Muscle of leg (tissue), 11 donors: ENCODE measurements around the gene MAD1L1. TPM values are rescaled to one million over a fixed set of nuclear protein-coding genes. Genes with fewer than 3 reads are reported as not detected.
A peak's percentile ranks its signal among the peaks of the same experiment; 100 is the strongest.

Experiments used
- DNase-seq: peaks from one replicate; pipeline ENCODE4 v3.0.0; 2013
- H3K27ac ChIP-seq: one replicate; pipeline ENCODE4 v1.5.1; 2013; ENCODE audit warnings: mild to moderate bottlenecking, low read length, control low read depth
- H3K27me3 ChIP-seq: one replicate; pipeline ENCODE4 v1.6.1; 2013; ENCODE audit warnings: low read length; ENCODE audit not compliant: control insufficient read depth, insufficient read depth
- H3K36me3 ChIP-seq: one replicate; pipeline ENCODE4 v1.6.1; 2013; ENCODE audit warnings: low read length; ENCODE audit not compliant: control insufficient read depth, insufficient read depth
- H3K4me1 ChIP-seq: one replicate; pipeline ENCODE4 v1.6.1; 2013; ENCODE audit warnings: low read length; ENCODE audit not compliant: control insufficient read depth, insufficient read depth
- H3K4me3 ChIP-seq: one replicate; pipeline ENCODE4 v1.5.1; 2013; ENCODE audit warnings: low read length, control low read depth
- H3K9me3 ChIP-seq: replicated peaks from 2 replicates; pipeline ENCODE4 v1.6.1; 2013; ENCODE audit warnings: low read depth, low read length; ENCODE audit not compliant: control insufficient read depth
- WGBS: methylation state at CpG from one replicate; pipeline ENCODE4 v1.1.5; 2013; ENCODE audit warnings: missing lambda C conversion rate; ENCODE audit not compliant: insufficient coverage; 5-methylcytosine and 5-hydroxymethylcytosine counted together
- polyA plus RNA-seq, 8 donors: library from polyadenylated mRNA; unstranded; fragments of 120-200 nt; gene quantifications; one replicate each; pipeline versions ENCODE4 v1.2.1 to v1.2.3, GENCODE V29; 2013; ENCODE audit warnings: inconsistent platforms in 1 of 8, low replicate concordance in 1 of 8; ENCODE audit not compliant: insufficient read length in 8 of 8, insufficient read depth in 1 of 8
- total RNA-seq: library from RNA; stranded (reverse); fragments of 120-200 nt; gene quantifications from one replicate; pipeline ENCODE4 v1.2.4, GENCODE V29; 2013

MAD1L1 gene
- total and polyA plus RNA-seq, 9 donors: 19.1 to 38.7 (median 21.8) TPM

- Histone ChIP-seq H3K27me3 (no peaks in the 10 kb centered on the region), H3K36me3 (no peaks in the 10 kb centered on the region), H3K9me3 (no peaks in the 10 kb centered on the region), H3K4me3 (no peak overlapping the region), H3K27ac (no peak overlapping the region), H3K4me1 (peaks cover 35% of the 10 kb centered on the region)
- no peak for DNase-seq
- WGBS: 74% methylated on average over 18 of the region's 25 CpGs
Measured at GRCh38 chr7:1943933-1944618, 288.7 kb downstream of the MAD1L1 start.

- no peak overlapping the region for H3K4me3 ChIP-seq
- no peak overlapping the region for H3K27ac ChIP-seq
- no peaks in the 10 kb centered on the region for H3K27me3 ChIP-seq
- no peaks in the 10 kb centered on the region for H3K36me3 ChIP-seq
- H3K9me3 ChIP-seq: no peaks in the 10 kb centered on the region
- no peak for DNase-seq
- 84% methylated on average over 5 of the region's 11 CpGs for WGBS
- peaks cover 35% of the 10 kb centered on the region for H3K4me1 ChIP-seq
Measured at GRCh38 chr7:1943326-1943725, 289.4 kb downstream of the MAD1L1 start.

GRCh38 chr7:1942941-1943289 lies 289.8 kb downstream of the MAD1L1 start:
- no peaks in the 10 kb centered on the region for H3K36me3 ChIP-seq
- H3K9me3 ChIP-seq: no peaks in the 10 kb centered on the region
- H3K27ac ChIP-seq: no peak overlapping the region
- WGBS: no CpG with 5 or more reads among the region's 5 CpGs
- H3K27me3 ChIP-seq: no peaks in the 10 kb centered on the region
- no peak for DNase-seq
- H3K4me3 ChIP-seq: no peak overlapping the region
- H3K4me1 ChIP-seq: peaks cover 35% of the 10 kb centered on the region

GRCh38 chr7:1942243-1942940 lies 290.4 kb downstream of the MAD1L1 start:
- H3K9me3 ChIP-seq: no peaks in the 10 kb centered on the region
- H3K27ac ChIP-seq: no peak overlapping the region
- no peaks in the 10 kb centered on the region for H3K27me3 ChIP-seq
- peaks cover 35% of the 10 kb centered on the region for H3K4me1 ChIP-seq
- H3K36me3 ChIP-seq: no peaks in the 10 kb centered on the region
- DNase-seq: no peak
- WGBS: 92% methylated on average over 14 of the region's 23 CpGs
- H3K4me3 ChIP-seq: no peak overlapping the region

GRCh38 chr7:1941464-1942242 lies 291.1 kb downstream of the MAD1L1 start:
- H3K9me3 ChIP-seq: no peaks in the 10 kb centered on the region
- peaks cover 35% of the 10 kb centered on the region for H3K4me1 ChIP-seq
- no peak overlapping the region for H3K27ac ChIP-seq
- no peaks in the 10 kb centered on the region for H3K27me3 ChIP-seq
- no peak overlapping the region for H3K4me3 ChIP-seq
- DNase-seq: peak; percentile 47
- 79% methylated on average over 27 of the region's 30 CpGs for WGBS
- H3K36me3 ChIP-seq: no peaks in the 10 kb centered on the region

GRCh38 chr7:1940863-1941262 lies 291.9 kb downstream of the MAD1L1 start:
- Histone ChIP-seq H3K4me3 (no peak overlapping the region), H3K4me1 (peaks cover 35% of the 10 kb centered on the region), H3K36me3 (peaks cover 3% of the 10 kb centered on the region), H3K27me3 (no peaks in the 10 kb centered on the region), H3K9me3 (no peaks in the 10 kb centered on the region), H3K27ac (no peak overlapping the region)
- WGBS: 92% methylated on average over 10 of the region's 16 CpGs
- DNase-seq: no peak

GRCh38 chr7:1940402-1940786 lies 292.4 kb downstream of the MAD1L1 start:
- no peaks in the 10 kb centered on the region for H3K9me3 ChIP-seq
- peak; percentile 47 for DNase-seq
- no peak overlapping the region for H3K4me3 ChIP-seq
- peaks cover 4% of the 10 kb centered on the region for H3K36me3 ChIP-seq
- no peak overlapping the region for H3K27ac ChIP-seq
- no peaks in the 10 kb centered on the region for H3K27me3 ChIP-seq
- peaks cover 35% of the 10 kb centered on the region for H3K4me1 ChIP-seq
- WGBS: 78% methylated on average over 14 of the region's 21 CpGs

- Histone ChIP-seq H3K4me1 (peaks cover 35% of the 10 kb centered on the region), H3K27me3 (no peaks in the 10 kb centered on the region), H3K36me3 (peaks cover 4% of the 10 kb centered on the region), H3K27ac (no peak overlapping the region), H3K4me3 (no peak overlapping the region), H3K9me3 (no peaks in the 10 kb centered on the region)
- 66% methylated on average over 19 of the region's 28 CpGs for WGBS
- DNase-seq: no peak
Measured at GRCh38 chr7:1939434-1940401, 293.0 kb downstream of the MAD1L1 start.

- DNase-seq: no peak
- H3K27ac ChIP-seq: no peak overlapping the region
- no peaks in the 10 kb centered on the region for H3K9me3 ChIP-seq
- H3K4me1 ChIP-seq: peaks cover 35% of the 10 kb centered on the region
- 92% methylated on average over 13 of the region's 39 CpGs for WGBS
- H3K4me3 ChIP-seq: no peak overlapping the region
- peaks cover 4% of the 10 kb centered on the region for H3K36me3 ChIP-seq
- no peaks in the 10 kb centered on the region for H3K27me3 ChIP-seq
Measured at GRCh38 chr7:1938788-1939433, 293.8 kb downstream of the MAD1L1 start.
